Measurements from ENCODE around the gene KCNF1.

The KCNF1 gene, protein sequence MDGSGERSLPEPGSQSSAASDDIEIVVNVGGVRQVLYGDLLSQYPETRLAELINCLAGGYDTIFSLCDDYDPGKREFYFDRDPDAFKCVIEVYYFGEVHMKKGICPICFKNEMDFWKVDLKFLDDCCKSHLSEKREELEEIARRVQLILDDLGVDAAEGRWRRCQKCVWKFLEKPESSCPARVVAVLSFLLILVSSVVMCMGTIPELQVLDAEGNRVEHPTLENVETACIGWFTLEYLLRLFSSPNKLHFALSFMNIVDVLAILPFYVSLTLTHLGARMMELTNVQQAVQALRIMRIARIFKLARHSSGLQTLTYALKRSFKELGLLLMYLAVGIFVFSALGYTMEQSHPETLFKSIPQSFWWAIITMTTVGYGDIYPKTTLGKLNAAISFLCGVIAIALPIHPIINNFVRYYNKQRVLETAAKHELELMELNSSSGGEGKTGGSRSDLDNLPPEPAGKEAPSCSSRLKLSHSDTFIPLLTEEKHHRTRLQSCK

GRCh38 chr2:10911291-10912075, at the start of gene KCNF1:
Gene KCNF1 (plus strand): TSS chr2:10911934. CDS start chr2:10912427, 493 bp downstream.
- peak; percentile 85 for DNase-seq

DNA sequence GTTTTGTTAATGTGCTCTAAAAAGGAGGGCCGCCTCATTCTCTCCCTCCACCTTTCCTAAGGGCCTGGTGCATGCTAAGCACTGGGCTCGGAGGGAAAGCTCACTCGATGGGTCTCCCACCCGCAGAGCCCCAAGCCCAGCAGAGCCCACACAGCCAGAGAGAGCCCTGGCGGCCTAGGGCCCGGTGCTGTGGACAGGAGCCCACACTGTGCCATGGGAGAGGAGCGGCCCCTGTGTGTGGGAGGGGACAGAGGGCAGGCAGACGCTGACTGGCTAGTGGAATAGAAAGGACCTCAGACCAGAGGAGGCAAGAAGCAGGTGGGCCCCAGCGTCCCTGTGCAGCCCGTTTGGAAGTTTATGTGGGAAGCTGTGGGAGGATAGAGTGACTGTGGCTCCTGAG, 49.4 kb upstream of the KCNF1 start:
- DNase-seq, result no peak

DNA sequence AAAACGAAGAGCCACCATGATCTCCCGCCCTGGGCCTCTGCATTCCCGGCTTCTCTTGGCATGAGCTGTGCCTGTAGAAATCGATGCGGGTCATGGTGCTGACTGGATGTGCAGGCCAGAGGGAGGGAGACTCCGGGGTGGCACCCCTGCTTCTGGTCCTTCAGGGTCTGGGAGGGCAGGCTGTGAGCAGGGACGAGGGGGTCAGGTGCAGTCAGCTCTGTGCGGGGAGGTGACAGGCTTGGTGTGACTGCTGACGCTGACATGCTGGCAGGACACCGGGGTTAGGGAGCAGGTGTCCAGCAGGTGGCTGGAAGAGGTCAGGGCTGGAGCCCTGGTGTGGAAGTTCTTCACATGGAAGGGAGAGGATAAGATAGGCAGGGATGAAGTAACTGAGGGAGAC, 48.7 kb upstream of the KCNF1 start:
- DNase-seq, result no peak

DNA sequence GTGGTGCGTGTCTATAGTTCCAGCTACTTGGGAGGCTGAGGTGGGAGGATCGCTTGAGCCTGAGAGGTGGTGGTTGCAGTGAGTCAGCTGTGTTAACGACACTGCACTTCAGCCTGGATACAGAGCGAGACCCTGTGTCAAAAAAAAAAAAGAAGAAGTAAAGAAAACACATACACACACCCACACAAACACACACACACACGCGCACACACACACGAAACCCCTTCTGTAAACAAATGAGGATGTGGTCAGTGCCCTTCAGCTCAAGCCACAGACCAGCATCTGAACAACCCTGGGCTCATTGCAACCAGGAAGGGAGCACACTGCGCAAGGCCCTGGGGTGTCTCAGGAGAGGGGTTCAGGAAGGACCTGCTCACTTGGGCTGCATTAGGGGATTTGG, 47.9 kb upstream of the KCNF1 start:
- DNase-seq, result no peak

- DNase-seq, result no peak
These were observed 47.5 kb upstream of the KCNF1 start for GRCh38 chr2:10864251-10864650.

GRCh38 chr2:10864861-10865636, 46.7 kb upstream of the KCNF1 start:
- peak; percentile 6 for DNase-seq

GRCh38 chr2:10865841-10866240, 45.9 kb upstream of the KCNF1 start:
- no peak for DNase-seq

DNA sequence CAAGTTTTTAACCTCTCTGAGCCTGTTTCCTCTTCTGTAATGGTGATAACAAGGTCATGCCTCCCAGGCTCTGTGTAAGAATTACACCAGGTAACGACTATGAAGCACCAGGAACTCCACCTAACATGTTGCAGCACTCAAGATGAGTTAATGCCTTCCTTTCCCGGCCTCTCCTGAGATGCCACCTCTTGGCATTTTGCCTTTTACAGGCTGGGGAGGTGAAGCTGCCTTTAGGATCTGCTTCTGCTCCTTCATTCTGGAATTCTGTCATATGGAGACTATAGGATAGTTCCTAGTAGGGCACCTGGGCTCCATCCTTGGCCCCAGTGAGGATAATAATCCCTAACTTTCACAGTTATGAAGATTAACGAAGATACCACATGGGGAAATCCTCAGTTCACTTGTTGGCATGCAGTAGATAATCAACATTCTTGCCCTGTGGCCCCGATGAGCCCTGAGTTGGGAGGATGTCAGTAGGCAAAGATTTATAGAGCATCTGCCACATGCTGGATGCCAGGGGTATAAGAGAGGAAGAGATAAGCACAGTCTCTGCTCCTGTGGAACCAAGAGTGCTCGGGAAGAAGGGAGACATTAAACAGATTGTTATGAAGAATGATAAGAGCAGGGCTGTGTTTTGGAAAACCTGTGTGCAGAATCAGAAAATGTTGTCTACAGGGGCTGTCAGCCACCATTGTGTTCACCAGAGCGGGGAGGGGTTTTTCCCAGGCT, 43.9 kb upstream of the KCNF1 start:
- DNase-seq, result no peak

- DNase-seq, result no peak
These were observed 43.0 kb upstream of the KCNF1 start for GRCh38 chr2:10868465-10869314.

- no peak for DNase-seq
These were observed 39.8 kb upstream of the KCNF1 start for GRCh38 chr2:10871978-10872377.

DNA sequence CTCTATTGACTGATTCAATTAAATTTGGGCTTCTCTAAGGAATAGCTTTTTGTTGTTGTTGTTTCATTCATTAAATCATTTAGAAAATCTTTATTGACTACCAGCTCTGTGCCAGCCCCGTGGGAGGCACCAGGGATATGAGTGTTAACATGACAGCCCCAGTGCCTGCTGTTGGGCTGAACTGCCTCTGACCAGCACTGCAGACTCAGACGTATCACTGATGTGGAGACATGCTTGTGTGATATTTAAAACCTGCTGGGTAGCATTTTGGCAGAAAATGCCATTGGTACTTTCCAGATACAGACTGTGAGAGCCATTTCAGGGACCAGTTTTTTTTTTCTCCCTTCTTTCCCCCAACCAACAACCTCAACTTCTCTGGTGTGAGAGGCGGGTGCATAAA, 38.6 kb upstream of the KCNF1 start:
- no peak for DNase-seq

DNA sequence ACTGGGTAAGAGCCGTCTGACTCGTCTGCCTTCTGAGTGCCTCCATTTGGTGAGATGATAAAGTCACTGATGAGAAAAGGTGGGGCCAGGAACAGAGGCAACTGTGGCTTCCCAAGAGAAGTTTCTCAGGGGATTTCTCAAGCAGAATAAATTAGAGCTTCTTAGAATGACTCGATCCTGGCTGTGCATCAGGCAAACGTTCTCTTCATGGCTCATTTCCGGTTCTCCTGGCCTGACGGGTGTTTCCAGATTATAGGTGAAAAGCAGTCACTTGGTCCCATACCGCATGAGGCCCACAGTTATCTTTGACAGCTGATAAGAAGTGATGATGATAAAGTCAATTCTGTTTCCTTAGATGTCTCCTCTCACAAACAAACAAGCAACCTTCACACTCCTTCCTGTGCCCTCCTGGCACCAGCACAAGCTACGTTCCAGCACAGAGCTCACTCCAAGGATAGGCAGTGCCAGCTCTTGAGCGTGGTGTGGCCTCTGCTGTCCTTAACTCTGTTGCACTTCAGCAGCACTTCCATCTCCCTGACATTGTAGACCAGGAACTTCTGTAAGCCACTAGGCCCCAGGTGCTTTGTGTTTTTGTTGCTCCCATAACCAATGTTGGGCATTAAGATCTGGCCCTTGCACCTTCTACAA, 37.8 kb upstream of the KCNF1 start:
- no peak for DNase-seq

GRCh38 chr2:10875126-10875525, 36.6 kb upstream of the KCNF1 start:
- DNase-seq, result no peak

DNA sequence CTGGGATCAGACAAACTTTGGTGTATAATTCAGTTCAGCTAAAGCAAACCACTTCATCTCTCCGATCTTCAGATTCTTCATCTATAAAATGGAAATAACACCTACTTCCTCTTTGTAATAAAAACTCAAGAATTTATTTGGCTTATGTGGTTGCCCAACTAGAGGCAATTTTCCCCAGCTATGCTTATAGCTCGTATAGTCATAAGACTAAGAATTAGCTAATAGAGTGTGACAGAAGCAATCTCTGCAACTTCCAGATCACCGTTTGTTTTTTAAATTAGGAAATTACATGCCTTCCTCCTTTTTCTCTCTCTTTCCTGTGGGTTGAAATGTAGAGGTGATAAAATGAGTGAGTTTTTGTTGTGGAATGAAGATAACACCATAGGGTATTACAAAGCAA, 35.3 kb upstream of the KCNF1 start:
- DNase-seq, result no peak

GRCh38 chr2:10876963-10877362, 34.8 kb upstream of the KCNF1 start:
- no peak for DNase-seq

DNA sequence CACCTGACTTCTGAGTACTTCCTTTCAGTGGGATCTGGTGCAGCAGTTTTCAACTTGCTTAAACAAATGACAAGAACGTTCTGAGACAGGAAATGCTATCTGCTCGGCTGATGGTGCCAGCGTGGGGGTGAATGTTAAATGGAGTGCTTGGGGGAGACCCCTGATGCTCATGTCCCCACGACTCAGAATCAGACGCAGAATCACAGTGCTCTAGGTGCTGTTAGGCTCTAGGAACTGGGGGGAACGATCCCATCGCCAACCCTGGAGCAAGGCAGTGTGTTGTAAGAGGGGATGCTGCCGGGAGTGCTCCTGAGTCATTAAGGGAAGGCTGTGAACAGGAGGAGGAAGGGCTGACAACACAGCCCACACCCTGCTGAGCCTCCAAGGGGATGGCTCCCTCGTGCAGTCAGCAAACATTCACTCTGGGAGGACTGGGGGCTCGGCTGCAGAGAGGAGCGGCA, 34.1 kb upstream of the KCNF1 start:
- DNase-seq, result no peak

DNA sequence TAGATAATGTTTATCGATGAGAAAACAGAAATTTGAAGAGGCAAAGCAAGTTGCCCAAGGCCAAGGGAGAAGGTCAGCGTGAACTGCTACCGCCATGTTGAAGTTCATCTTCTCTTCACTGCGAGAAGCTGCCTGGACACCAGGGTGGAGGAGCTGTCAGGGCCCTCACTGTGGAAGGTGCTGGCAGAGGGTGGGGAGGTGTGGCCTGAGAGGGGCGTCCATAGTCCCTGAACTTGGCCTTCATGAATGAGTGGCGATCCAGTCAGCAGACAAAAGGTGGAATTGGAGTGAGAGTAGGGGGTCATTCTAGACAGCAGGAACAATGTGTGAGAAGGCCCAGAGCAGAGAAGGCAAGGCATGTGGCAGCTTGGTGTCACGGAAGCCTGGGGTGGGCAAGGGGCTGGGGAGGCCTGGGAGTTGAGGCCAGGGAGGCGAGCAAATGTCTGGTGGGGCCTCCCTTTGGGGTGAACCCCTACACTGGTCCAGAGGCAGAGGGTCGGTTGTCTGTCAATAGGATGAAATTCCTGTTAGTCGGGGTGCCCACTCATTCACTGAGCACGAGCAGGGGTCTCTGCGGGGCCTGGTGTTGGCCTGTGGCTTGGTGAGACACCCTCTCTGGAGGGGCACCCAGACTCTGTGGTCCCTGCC, 33.3 kb upstream of the KCNF1 start:
- DNase-seq, result no peak

- DNase-seq, result no peak
These were observed 32.6 kb upstream of the KCNF1 start for GRCh38 chr2:10879159-10879558.

GRCh38 chr2:10879624-10880585, 31.8 kb upstream of the KCNF1 start:
- DNase-seq, result no peak
